Motor neuron (in vitro differentiated cells): ENCODE results near the gene MRPL21. TPM values are rescaled to one million over a fixed set of nuclear protein-coding genes. Genes with fewer than 3 reads are reported as not detected.

Experiments used
- ATAC-seq, 8 experiments: fragments of 200-7000 bp; cut with Tn5 transposase; replicated peaks in 6 of 8; 2 replicates each; pipeline ENCODE4 v1.8.0; 2021; ENCODE audit warnings: mild to moderate bottlenecking in 8 of 8, moderate library complexity in 8 of 8
- H3K27ac ChIP-seq, 2 donors: fragments of 250-450 bp; sonication (Bioruptor Pico); 2 replicates each; pipeline ENCODE4 v1.9.0; 2021; ENCODE audit warnings: antibody characterized with exemption in 2 of 2, mild to moderate bottlenecking in 2 of 2, moderate library complexity in 1 of 2
- H3K4me1 ChIP-seq, 2 donors: fragments of 250-450 bp; sonication (Bioruptor Pico); replicated peaks in 1 of 2; 2 replicates each; pipeline ENCODE4 v1.6.1; 2021; ENCODE audit warnings: antibody characterized with exemption in 2 of 2, mild to moderate bottlenecking in 2 of 2, moderate library complexity in 1 of 2
- H3K4me3 ChIP-seq, 5 donors: fragments of 250-450 bp; sonication (Bioruptor Pico); 2 replicates each; pipeline ENCODE4 v1.9.0; 2021; ENCODE audit warnings: antibody characterized with exemption in 5 of 5, mild to moderate bottlenecking in 5 of 5, moderate library complexity in 4 of 5
- WGBS, 10 experiments: fragments of 450-650 bp; shearing (Covaris generic); methylation state at CpG; one replicate each; pipeline ENCODE4 v1.0.0; 2022; 5-methylcytosine and 5-hydroxymethylcytosine counted together
- in situ Hi-C, 9 experiments: fragments of 400-800 bp; cut with MboI; loops; one replicate each; pipeline ENCODE4 v1.15.0; 2021; ENCODE audit warnings: low sequenced_read_pairs in 9 of 9, low pct_unique_long_range_greater_than_20kb in 2 of 9; ENCODE audit not compliant: unreplicated experiment in 9 of 9
- total RNA-seq, 8 experiments: library from RNA; unstranded; fragments of 300-600 nt; gene quantifications; 2 replicates each; pipeline versions ENCODE4 v1.2.3 to v1.2.4, GENCODE V29; 2022

Gene MRPL21
- 100 to 1,000 TPM in 3 of 8 experiments, 10 to 100 TPM in 5; 78.5 to 150 (median 92.6) TPM for total RNA-seq

GRCh38 chr11:68903288-68904247 lies at the start of gene MRPL21, which contains the start of gene IGHMBP2:
Gene MRPL21, minus strand, starts transcription at chr11:68903832. Its CDS starts 22 bp downstream, at chr11:68903810.
Gene IGHMBP2, plus strand, starts transcription at chr11:68903891. Its CDS starts 62 bp downstream, at chr11:68903953.
- H3K27ac ChIP-seq = peak within 1 kb of the TSS; percentile 78 to 92
- 0 to 7% (median 2%) methylated on average over 1 to 34 of the region's 78 CpGs; no CpG with 5 or more reads in 1 of the 10 experiments for WGBS, 10 experiments
- ATAC-seq = peak; percentile 91 to 98 (median 97)
- in situ Hi-C loops = no loop called here
- peaks cover 10 to 14% of the 10 kb centered on the region in 2 donors for H3K4me1 ChIP-seq
- peak within 1 kb of the TSS; percentile 88 to 100 (median 99) for H3K4me3 ChIP-seq

- ATAC-seq = peak in 6 of 8 experiments; percentile 8 to 50 (median 22)
- Histone ChIP-seq H3K27ac (no peak overlapping the region), H3K4me1 (peaks cover 3 to 7% of the 10 kb centered on the region in 2 donors), H3K4me3 (no peak overlapping the region)
- WGBS, 10 experiments = 0 to 100% (median 37%) methylated on average over 1 to 4 of the region's 9 CpGs; no CpG with 5 or more reads in 2 of the 10 experiments
- in situ Hi-C loops = no loop called here
Observed at GRCh38 chr11:68950762-68951161, 47.1 kb upstream of the MRPL21 start.

DNA sequence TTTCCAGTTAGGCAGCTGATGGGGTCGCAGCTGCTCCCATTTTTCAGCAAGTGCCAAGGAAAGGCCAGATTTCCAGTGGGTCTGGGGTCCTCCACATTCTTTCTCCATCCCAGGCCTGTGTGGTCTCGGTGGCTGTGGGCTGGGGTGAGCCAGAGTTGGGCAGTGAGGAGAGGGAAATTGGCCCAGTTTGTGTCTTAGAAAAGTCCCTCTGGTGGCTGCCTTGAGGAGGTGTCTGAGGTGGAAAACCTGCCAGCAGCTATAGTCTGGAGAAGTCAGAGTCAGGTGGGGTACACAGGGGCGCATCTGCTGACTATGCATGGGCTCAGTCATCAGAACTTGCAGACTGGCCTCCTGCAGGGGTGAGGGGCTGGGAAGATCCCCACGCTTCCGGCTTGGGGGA lies 46.6 kb upstream of the MRPL21 start:
- in situ Hi-C loops = no loop called here
- Histone ChIP-seq H3K4me3 (no peak overlapping the region), H3K27ac (no peak overlapping the region), H3K4me1 (peaks cover 0 to 7% of the 10 kb centered on the region in 2 donors)
- ATAC-seq = peak; percentile 17 to 78 (median 40)
- 7 to 88% (median 55%) methylated on average over 1 to 4 of the region's 5 CpGs; no CpG with 5 or more reads in 2 of the 10 experiments for WGBS, 10 experiments

- in situ Hi-C loops = no loop called here
- WGBS, 10 experiments = 0 to 100% (median 92%) methylated on average over 1 to 12 of the region's 17 CpGs; no CpG with 5 or more reads in 5 of the 10 experiments
- peak in 4 of 8 experiments; percentile 38 to 81 (median 68) for ATAC-seq
- H3K27ac ChIP-seq = no peak overlapping the region
- no peak overlapping the region for H3K4me3 ChIP-seq
- H3K4me1 ChIP-seq = peaks cover 0 to 7% of the 10 kb centered on the region in 2 donors
Observed at GRCh38 chr11:68948935-68949334, 45.3 kb upstream of the MRPL21 start.

DNA sequence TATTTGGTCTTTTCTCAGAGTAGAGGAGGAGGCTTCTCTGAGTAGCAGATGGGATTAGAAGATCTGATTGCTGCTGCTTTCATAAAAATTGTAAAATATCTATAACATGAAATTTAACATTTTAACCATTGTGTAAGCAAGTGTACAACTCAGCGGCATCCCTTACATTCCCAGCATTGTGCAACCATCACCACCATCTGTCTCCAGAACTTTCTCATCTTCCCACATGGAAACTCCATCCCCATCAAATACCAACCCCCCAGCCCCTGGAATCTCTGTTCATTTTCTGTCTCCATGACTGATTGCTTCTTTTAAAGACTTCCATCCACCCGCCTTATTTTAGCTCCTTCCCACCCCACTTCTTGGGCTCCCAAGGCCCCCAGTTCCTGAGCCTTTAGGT lies 44.9 kb upstream of the MRPL21 start:
- Histone ChIP-seq H3K4me1 (peaks cover 0 to 7% of the 10 kb centered on the region in 2 donors), H3K4me3 (no peak overlapping the region), H3K27ac (no peak overlapping the region)
- 0 to 100% (median 70%) methylated on average over 1 to 2 of the region's 2 CpGs; no CpG with 5 or more reads in 5 of the 10 experiments for WGBS, 10 experiments
- in situ Hi-C loops = no loop called here
- no peak for ATAC-seq

- WGBS, 10 experiments = 72 to 100% (median 94%) methylated on average over 1 to 6 of the region's 11 CpGs; no CpG with 5 or more reads in 1 of the 10 experiments
- in situ Hi-C loops = no loop called here
- H3K27ac ChIP-seq = no peak overlapping the region
- ATAC-seq = no peak
- peaks cover 0 to 7% of the 10 kb centered on the region in 2 donors for H3K4me1 ChIP-seq
- no peak overlapping the region for H3K4me3 ChIP-seq
Observed at GRCh38 chr11:68947151-68947550, 43.5 kb upstream of the MRPL21 start.

- ATAC-seq = peak in 4 of 8 experiments; percentile 56 to 88 (median 72)
Observed at GRCh38 chr11:68946416-68947090, 42.9 kb upstream of the MRPL21 start.

DNA sequence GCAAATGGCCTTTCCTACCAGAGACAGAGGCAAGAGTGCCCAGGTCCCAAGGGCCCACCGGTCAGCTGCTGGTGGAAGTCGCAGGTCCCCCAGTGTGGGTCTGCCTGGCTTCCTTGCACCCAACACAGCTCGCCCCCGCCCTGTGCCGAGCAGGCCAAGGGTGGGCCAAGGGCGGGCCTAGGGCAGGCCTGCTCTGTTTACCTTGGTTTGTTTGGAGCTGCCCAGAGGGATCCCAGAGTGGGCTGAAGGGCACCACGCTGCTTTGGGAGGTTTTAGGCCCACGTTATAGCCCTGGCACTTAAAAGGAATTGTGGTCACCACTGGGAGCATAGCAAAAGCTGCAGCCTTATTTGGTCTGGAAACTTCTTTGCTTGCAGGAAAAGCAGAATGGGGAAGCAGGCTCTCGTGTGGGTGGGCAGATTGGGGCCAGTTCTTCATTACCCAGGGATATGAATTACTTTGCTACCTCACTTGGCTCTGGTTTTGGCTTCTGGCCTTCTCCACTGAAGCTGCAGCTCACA lies 39.2 kb upstream of the MRPL21 start:
- peaks cover 0 to 2% of the 10 kb centered on the region in 2 donors for H3K4me1 ChIP-seq
- no peak overlapping the region for H3K4me3 ChIP-seq
- WGBS, 10 experiments = 43 to 83% (median 79%) methylated on average over 1 to 9 of the region's 9 CpGs; no CpG with 5 or more reads in 5 of the 10 experiments
- no peak for ATAC-seq
- H3K27ac ChIP-seq = no peak overlapping the region
- in situ Hi-C loops = no loop called here

More at GRCh38 chr11:68946416-68947090, 42.9 kb upstream of the MRPL21 start:
- in situ Hi-C loops = no loop called here
- WGBS, 10 experiments = 50 to 92% (median 80%) methylated on average over 1 to 14 of the region's 18 CpGs; no CpG with 5 or more reads in 3 of the 10 experiments
- H3K4me3 ChIP-seq = no peak overlapping the region
- no peak overlapping the region for H3K27ac ChIP-seq
- H3K4me1 ChIP-seq = peaks cover 0 to 7% of the 10 kb centered on the region in 2 donors

- Histone ChIP-seq H3K4me3 (no peak overlapping the region), H3K4me1 (no peaks in the 10 kb centered on the region), H3K27ac (no peak overlapping the region)
- 21 to 100% (median 92%) methylated on average over 2 to 6 of the region's 11 CpGs; no CpG with 5 or more reads in 5 of the 10 experiments for WGBS, 10 experiments
- in situ Hi-C loops = no loop called here
- ATAC-seq = no peak
Observed at GRCh38 chr11:68942095-68942620, 38.5 kb upstream of the MRPL21 start.

DNA sequence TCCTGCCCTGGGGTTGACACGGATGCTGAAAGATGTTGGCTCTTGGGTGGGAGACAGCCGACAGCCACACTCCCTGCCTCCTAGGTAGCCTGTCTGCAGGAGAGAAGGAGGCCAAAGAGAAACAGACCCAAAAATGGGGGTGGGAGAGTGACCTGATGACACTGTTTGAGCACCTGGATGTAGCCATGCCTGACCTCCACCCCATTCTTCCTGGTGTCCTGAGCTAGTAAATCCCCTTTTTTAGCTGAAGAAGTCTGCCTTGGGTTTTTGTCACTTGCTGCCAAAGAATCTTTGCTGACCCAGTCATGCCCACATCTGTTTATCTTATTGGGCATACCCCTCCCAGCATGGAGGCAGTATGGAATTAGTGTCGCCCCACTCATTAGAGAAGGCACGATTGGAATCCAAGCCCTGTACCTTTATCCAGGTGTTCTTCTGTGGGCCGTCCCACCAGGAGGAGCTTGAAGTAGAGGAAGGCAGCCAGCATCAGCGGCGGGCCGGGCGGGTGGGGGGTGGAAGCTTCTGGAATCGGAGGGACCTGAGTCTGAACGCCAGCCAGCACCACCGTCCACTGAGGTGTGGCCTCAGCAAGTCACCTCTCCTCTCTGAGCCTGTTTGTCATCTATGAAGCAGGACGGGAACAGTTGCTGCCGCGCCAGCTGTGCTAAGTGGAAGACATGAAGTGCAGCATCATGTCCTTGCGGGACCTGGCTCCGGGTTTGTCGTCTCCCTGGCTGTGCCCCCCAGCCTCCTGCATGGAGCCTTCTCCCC lies 37.9 kb upstream of the MRPL21 start:
- in situ Hi-C loops = no loop called here
- no peak for ATAC-seq
- Histone ChIP-seq H3K4me3 (no peak overlapping the region), H3K27ac (no peak overlapping the region), H3K4me1 (no peaks in the 10 kb centered on the region)
- 70 to 100% (median 93%) methylated on average over 1 to 4 of the region's 18 CpGs; no CpG with 5 or more reads in 4 of the 10 experiments for WGBS, 10 experiments

DNA sequence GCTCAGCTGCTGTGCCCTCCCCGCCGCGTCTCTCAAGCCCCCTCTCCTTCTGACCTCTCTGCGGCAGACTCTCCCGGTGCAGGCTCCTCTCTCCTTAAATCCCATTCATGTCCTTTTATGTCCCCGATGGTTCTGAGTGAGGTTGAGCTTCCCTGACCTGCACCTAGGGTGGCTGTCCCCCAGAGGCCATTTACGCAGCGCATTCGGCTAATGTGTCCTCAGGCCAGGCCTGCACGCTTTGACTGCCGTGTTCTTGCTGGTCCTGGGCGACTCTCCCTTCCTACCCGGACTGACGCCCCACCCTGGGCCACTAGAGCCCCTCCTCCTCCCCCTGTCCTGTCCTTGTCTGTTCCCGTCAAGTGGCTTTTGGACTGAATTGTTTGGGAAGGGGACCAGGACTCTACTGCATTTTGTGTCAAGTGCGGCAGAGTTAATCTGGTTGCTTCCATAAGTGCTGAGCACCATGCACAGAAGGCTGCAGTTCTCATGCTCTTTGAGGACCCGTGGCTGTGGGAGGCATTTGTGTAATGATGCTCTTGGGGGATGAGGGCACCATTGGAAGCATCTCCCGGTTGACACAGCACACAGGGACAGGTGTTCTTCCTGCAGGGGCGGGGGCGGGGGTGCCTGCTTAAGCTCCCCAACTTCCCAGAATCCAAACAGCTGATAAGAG lies 37.2 kb upstream of the MRPL21 start:
- Histone ChIP-seq H3K4me1 (no peaks in the 10 kb centered on the region), H3K27ac (no peak overlapping the region), H3K4me3 (no peak overlapping the region)
- no peak for ATAC-seq
- in situ Hi-C loops = no loop called here
- 60 to 100% (median 84%) methylated on average over 1 to 3 of the region's 20 CpGs; no CpG with 5 or more reads in 6 of the 10 experiments for WGBS, 10 experiments
